Mammary epithelial cell (primary cell): ENCODE data around the gene ENOX1.

ENCODE experiments used
- CTCF ChIP-seq, 2 donors: IDR thresholded peaks in 1 of 2; conservative IDR thresholded peaks in 1 of 2; 2 replicates each; pipeline ENCODE4 v1.5.1; 2011 to 2012; ENCODE audit warnings: inconsistent platforms in 2 of 2, low read length in 2 of 2, mild to moderate bottlenecking in 2 of 2, control low read depth in 1 of 2, low read depth in 1 of 2; ENCODE audit not compliant: insufficient read depth in 1 of 2; ENCODE audit errors: extremely low read depth in 1 of 2
- EZH2 ChIP-seq: IDR thresholded peaks from 2 replicates; pipeline ENCODE4 v1.6.1; 2012; ENCODE audit warnings: low read length, inconsistent platforms, borderline replicate concordance

- TF ChIP-seq CTCF (conservative IDR thresholded peaks at IDR 0.05 in 1 of 2, IDR thresholded peaks at IDR 0.05 in 1 of 2; ENCODE audit: extremely low read depth in 1 of 2, insufficient read depth in 1 of 2, low read depth in 1 of 2, low read length in 2 of 2) (no peak), EZH2 (no peak)
Measured at GRCh38 chr13:43757266-43757665, 29.5 kb downstream of the ENOX1 start.
